HepG2 (cell line): Measurements from ENCODE around the gene ZNF888. TPM values are rescaled to one million over a fixed set of nuclear protein-coding genes. Genes with fewer than 3 reads are reported as not detected.

Experiments used
- ATAC-seq: fragments of 200-7000 bp; cut with Tn5 transposase; 3 replicates; pipeline ENCODE4 v1.9.1; 2020; ENCODE audit warnings: mild to moderate bottlenecking, moderate library complexity
- BruUV-seq: library from RNA; stranded (reverse); fragments of 400-500 nt; replicated peaks from 2 replicates; lab custom pipeline; 2021; lab: Mats Ljungman, UMichigan
- CTCF ChIA-PET: fragments of 300-600 bp; formaldehyde crosslinking; extraction: SDS; loops from one replicate; lab custom pipeline; 2021; ENCODE audit warnings: low total read pairs, inconsistent platforms, low intra/inter-chr PET ratio; lab: Yijun Ruan, JAX
- POLR2A ChIA-PET: fragments of 350-600 bp; sonication (Branson Sonifier 250); formaldehyde crosslinking; loops from one replicate; lab custom pipeline; 2020; ENCODE audit warnings: antibody characterized with exemption, inconsistent platforms; lab: Yijun Ruan, JAX
- DNase-seq: peaks from one replicate; pipeline ENCODE4 v3.0.0-alpha.2; 2015; ENCODE audit warnings: low spot score
- FAIRE-seq: peaks from 3 replicates; lab custom pipeline; 2011; peaks lifted over from hg19 to GRCh38; lab: Jason Lieb, UNC
- H2AFZ ChIP-seq: one replicate; pipeline ENCODE4 v1.6.1; 2011; ENCODE audit warnings: low read length, inconsistent platforms
- H3K27ac ChIP-seq: fragments of 300-600 bp; 3 replicates; pipeline ENCODE4 v1.8.0; 2011; ENCODE audit warnings: mixed run types, mild to moderate bottlenecking, mixed read lengths, low read length, inconsistent platforms; ENCODE audit not compliant: insufficient read depth; ENCODE audit errors: extremely low read length
- H3K27me3 ChIP-seq, 2 experiments: fragments of 200-600 bp in 1 of 2; 2 replicates in 1 of 2; 3 replicates in 1 of 2; pipeline versions ENCODE4 v1.6.0 to v1.8.0; 2011; ENCODE audit warnings: low read length in 2 of 2, mild to moderate bottlenecking in 2 of 2, moderate library complexity in 2 of 2, inconsistent platforms in 1 of 2; ENCODE audit not compliant: insufficient read depth in 2 of 2, control insufficient read depth in 1 of 2
- H3K36me3 ChIP-seq, 2 experiments: fragments of 200-600 bp in 1 of 2; replicated peaks in 1 of 2; 2 replicates in 1 of 2; 3 replicates in 1 of 2; pipeline versions ENCODE4 v1.5.1 to v1.8.0; 2011; ENCODE audit warnings: low read length in 2 of 2, inconsistent platforms in 1 of 2; ENCODE audit not compliant: insufficient read depth in 2 of 2, control insufficient read depth in 1 of 2
- H3K4me1 ChIP-seq: 2 replicates; pipeline ENCODE4 v1.5.1; 2012; ENCODE audit warnings: low read length, inconsistent platforms; ENCODE audit not compliant: insufficient read depth
- H3K4me2 ChIP-seq: 2 replicates; pipeline ENCODE4 v1.6.0; 2011; ENCODE audit warnings: low read depth, low read length, inconsistent platforms
- H3K4me3 ChIP-seq, 3 experiments: fragments of 200-600 bp in 1 of 3; sonication (generic), shearing (Covaris generic) in 1 of 3; replicated peaks in 1 of 3; 2 replicates each; pipeline ENCODE4 v1.5.1; 2011 to 2016; ENCODE audit warnings: low read length in 3 of 3, inconsistent platforms in 2 of 3, low read depth in 2 of 3, mild to moderate bottlenecking in 2 of 3, control low read depth in 1 of 3, mixed read lengths in 1 of 3; ENCODE audit not compliant: insufficient read depth in 1 of 3
- H3K79me2 ChIP-seq: one replicate; pipeline ENCODE4 v1.6.1; 2011; ENCODE audit warnings: low read length, inconsistent platforms; ENCODE audit not compliant: insufficient read depth
- H3K9ac ChIP-seq: 2 replicates; pipeline ENCODE4 v1.6.0; 2011; ENCODE audit warnings: mild to moderate bottlenecking, low read depth, low read length, inconsistent platforms; ENCODE audit not compliant: insufficient read depth
- H3K9me3 ChIP-seq: 2 replicates; pipeline ENCODE4 v1.5.1; 2012; ENCODE audit warnings: mild to moderate bottlenecking, low read length
- H4K20me1 ChIP-seq: 2 replicates; pipeline ENCODE4 v1.6.0; 2011; ENCODE audit warnings: inconsistent platforms, mild to moderate bottlenecking, low read length, moderate library complexity; ENCODE audit not compliant: insufficient read depth
- ELK4 ChIP-seq: sonication (generic); formaldehyde crosslinking; IDR thresholded peaks from 2 replicates; pipeline ENCODE4 v1.9.0; 2021; ENCODE audit warnings: missing genetic modification reagents, borderline replicate concordance
- GMEB1 ChIP-seq: sonication (generic); formaldehyde crosslinking; IDR thresholded peaks from 2 replicates; pipeline ENCODE4 v1.5.1; 2020; ENCODE audit warnings: missing genetic modification reagents, mild to moderate bottlenecking, borderline replicate concordance
- HES4 ChIP-seq: sonication (generic); formaldehyde crosslinking; IDR thresholded peaks from 2 replicates; pipeline ENCODE4 v1.9.0; 2021; ENCODE audit warnings: mild to moderate bottlenecking, missing genetic modification reagents, borderline replicate concordance
- HMGXB4 ChIP-seq, 2 experiments: sonication (generic) in 1 of 2; formaldehyde crosslinking in 1 of 2; IDR thresholded peaks; 2 replicates each; pipeline versions ENCODE4 v1.4.0 to v1.6.1; 2018 to 2020; ENCODE audit warnings: missing genetic modification reagents in 2 of 2, borderline replicate concordance in 1 of 2, low read depth in 1 of 2, mild to moderate bottlenecking in 1 of 2, missing biosample characterization in 1 of 2
- HNRNPUL1 ChIP-seq: fragments of 200-400 bp; formaldehyde crosslinking; IDR thresholded peaks from 2 replicates; pipeline ENCODE4 v1.6.1; 2017; ENCODE audit warnings: low read depth, mild to moderate bottlenecking, low read length, moderate library complexity
- NR3C1 ChIP-seq: sonication (generic); formaldehyde crosslinking; IDR thresholded peaks from 2 replicates; pipeline ENCODE4 v1.4.0; 2020; ENCODE audit warnings: missing genetic modification reagents
- POLR2AphosphoS5 ChIP-seq: IDR thresholded peaks from 2 replicates; pipeline ENCODE4 v1.6.1; 2012; ENCODE audit warnings: low read depth, low read length
- PPARG ChIP-seq: conservative IDR thresholded peaks from 2 replicates; pipeline ENCODE4 v1.6.1; 2016; ENCODE audit warnings: missing biosample characterization, missing genetic modification reagents
- SOX6 ChIP-seq, 2 experiments: fragments of 450-650 bp in 1 of 2; sonication (generic) in 1 of 2; formaldehyde crosslinking in 1 of 2; IDR thresholded peaks; 2 replicates each; pipeline versions ENCODE4 v1.4.0 to v1.6.1; 2017 to 2020; ENCODE audit warnings: antibody characterized with exemption in 1 of 2, mild to moderate bottlenecking in 1 of 2, missing genetic modification reagents in 1 of 2
- ZMYM4 ChIP-seq: sonication (generic); formaldehyde crosslinking; IDR thresholded peaks from 2 replicates; pipeline ENCODE4 v1.8.1; 2023; ENCODE audit warnings: mild to moderate bottlenecking, missing genetic modification reagents
- ZNF263 ChIP-seq: sonication (generic); formaldehyde crosslinking; IDR thresholded peaks from 2 replicates; pipeline ENCODE4 v1.4.0; 2020; ENCODE audit warnings: missing genetic modification reagents
- ZNF570 ChIP-seq: sonication (generic); formaldehyde crosslinking; IDR thresholded peaks from 2 replicates; pipeline ENCODE4 v1.4.0; 2020; ENCODE audit warnings: mild to moderate bottlenecking, missing genetic modification reagents, borderline replicate concordance
- ZNF710 ChIP-seq: sonication (generic); formaldehyde crosslinking; IDR thresholded peaks from 2 replicates; pipeline ENCODE4 v1.5.0; 2020; ENCODE audit warnings: mild to moderate bottlenecking, missing genetic modification reagents, borderline replicate concordance
- WGBS: methylation state at CpG from one replicate; pipeline ENCODE4 v1.1.6; 2017; ENCODE audit warnings: low lambda C conversion rate; 5-methylcytosine and 5-hydroxymethylcytosine counted together
- in situ Hi-C: cut with HindIII; loops from 2 replicates; pipeline ENCODE4 v1.10.0; 2017; ENCODE audit warnings: low pct_unique_long_range_greater_than_20kb; ENCODE audit not compliant: extremely low pct_ligation_motif_present
- intact Hi-C: fragments of 100-400 bp; cut with micrococcal nuclease; formaldehyde crosslinking; loops from one replicate; pipeline ENCODE4 v1.10.0; 2022; ENCODE audit not compliant: unreplicated experiment
- polyA plus RNA-seq, 8 experiments: library from polyadenylated mRNA; depleted of rRNA in 3 of 8; stranded (reverse) in 7 of 8; unstranded in 1 of 8; fragments of >200 nt; fragmentation: Illumina TruSeq in 4 of 8; extraction: Trizol in 4 of 8; gene quantifications; 2 replicates each; pipeline versions ENCODE4 v1.2.1 to v1.2.3, GENCODE V29; 2011 to 2016; ENCODE audit warnings: low read depth in 4 of 8, missing spikeins in 1 of 8, mixed read lengths in 1 of 8; ENCODE audit not compliant: insufficient read depth in 1 of 8
- total RNA-seq, 5 experiments: library from RNA; depleted of rRNA; stranded (reverse); fragments of >200 nt; fragmentation: Illumina TruSeq; extraction: Trizol; gene quantifications; 2 replicates each; pipeline ENCODE4 v1.2.3, GENCODE V29; 2016; ENCODE audit warnings: low read depth in 1 of 5

Gene ZNF888
- total and polyA plus RNA-seq, 2 of the 13 experiments (the other 11 are each of a cell fraction or from before 2014, with no cell fraction given) = 1.7 to 7.6 TPM

- TSS peak; percentile 46 for BruUV-seq
- CTCF ChIA-PET = no interaction called here
- H3K4me3 ChIP-seq = peak within 1 kb of the TSS; percentile 79 to 98 (median 80)
- H3K4me1 ChIP-seq = peaks cover 35% of the 10 kb centered on the region
- H2AFZ ChIP-seq = peak within 1 kb of the TSS; percentile 93
- FAIRE-seq (peak; percentile 21), ATAC-seq (peak; percentile 98), DNase-seq (peak; percentile 88)
- intact Hi-C loops = loop anchor here (2.0 kb wide), 2 partner anchors 18 to 40 kb away; partner anchors contain the start of gene ZNF888
- peaks cover 22% of the 10 kb centered on the region for H3K9me3 ChIP-seq
- peak within 1 kb of the TSS; percentile 83 for H3K4me2 ChIP-seq
- H4K20me1 ChIP-seq = no peaks in the 10 kb centered on the region
- POLR2A ChIA-PET = interaction anchor here (0.6 to 0.7 kb wide), 2 partner anchors 8 to 19 kb away, joined by 3 to 4 read pairs; no protein-coding TSS in a partner anchor
- in situ Hi-C loops = no loop called here
- H3K79me2 ChIP-seq = peaks cover 35% of the 10 kb centered on the region
- 0% methylated on average over 7 of the region's 55 CpGs for WGBS
- H3K27ac ChIP-seq = peak within 1 kb of the TSS; percentile 75
- no peaks in the 10 kb centered on the region; a peak in 1 of 5 replicates for H3K27me3 ChIP-seq
- peak within 1 kb of the TSS; percentile 74 for H3K9ac ChIP-seq
- peaks cover 2 to 20% of the 10 kb centered on the region in 2 experiments; a peak in 4 of 5 replicates for H3K36me3 ChIP-seq
- TF ChIP-seq ELK4 (CRISPR knock-in tag) (no peak), PPARG (CRISPR knock-in tag) (peak; percentile 16; the same call in 1 of the 2 replicates), HNRNPUL1 (no peak), NR3C1 (CRISPR knock-in tag) (no peak), HMGXB4 (CRISPR knock-in tag; IDR thresholded peaks at IDR 0.05; ENCODE audit: borderline replicate concordance in 1 of 2, low read depth in 1 of 2) (peak in 1 of 2 experiments; percentile 32; a peak in 2 of 4 replicates), ZMYM4 (CRISPR knock-in tag) (peak; percentile 72), ZNF570 (no peak), HES4 (CRISPR knock-in tag) (peak; percentile 35; the same call in 1 of the 2 replicates), POLR2AphosphoS5 (peak; percentile 82), GMEB1 (peak; percentile 57; the same call in 1 of the 2 replicates), ZNF263 (0 out of 2 replicates have a peak, but pooled peaks have one; percentile 34), SOX6 (IDR thresholded peaks at IDR 0.05) (no peak), SOX6 (CRISPR knock-in tag; IDR thresholded peaks at IDR 0.05) (no peak; the same call in none of the 2 replicates), ZNF710 (0 out of 2 replicates have a peak, but pooled peaks have one; percentile 48)
Measured at GRCh38 chr19:52962394-52963246, 39.4 kb upstream of the ZNF888 start, which contains the start of gene ZNF816. TSS of gene ZNF816 (minus strand) at chr19:52962881. CDS start at chr19:52956089, 6,792 bp downstream.
